HG03280 (cell line): ENCODE measurements around the gene UNC79.

Experiments used
- ATAC-seq: cut with Tn5 transposase; IDR thresholded peaks from one replicate; pipeline ENCODE4 v1.9.1; 2021; ENCODE audit warnings: mild to moderate bottlenecking, moderate library complexity; ENCODE audit not compliant: unreplicated experiment

The UNC79 gene

DNA sequence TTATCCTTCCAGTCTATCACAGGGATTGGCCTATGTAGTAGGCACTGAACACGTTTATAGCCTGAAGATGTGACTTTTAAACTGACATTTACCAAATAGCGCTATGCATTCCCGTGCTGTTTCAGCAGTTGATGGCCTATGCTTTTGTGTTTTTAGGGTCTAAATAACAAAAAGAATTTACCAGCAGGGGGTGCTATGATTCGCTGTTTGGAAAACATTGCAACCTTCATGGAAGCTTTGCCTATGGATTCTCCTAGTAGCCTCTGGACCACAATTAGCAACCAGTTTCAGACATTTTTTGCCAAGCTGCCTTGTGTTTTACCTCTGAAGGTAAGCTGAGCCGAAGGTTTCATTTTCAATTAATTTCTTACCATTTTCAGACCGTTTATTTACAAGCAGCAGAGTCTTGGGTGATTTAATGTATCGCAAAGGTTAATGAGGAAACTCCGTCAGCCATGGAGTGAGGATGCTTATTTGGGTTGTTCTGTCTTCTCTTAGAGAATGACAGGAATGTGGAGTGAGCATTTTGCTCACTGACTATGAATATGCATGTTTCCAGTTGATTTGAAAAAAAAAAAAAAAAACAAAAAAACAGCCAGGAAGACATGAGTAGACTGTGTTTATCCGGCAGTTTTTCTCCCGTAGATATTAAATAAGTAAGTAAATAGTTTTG, 224.5 kb downstream of the UNC79 start:
- no peak for ATAC-seq

DNA sequence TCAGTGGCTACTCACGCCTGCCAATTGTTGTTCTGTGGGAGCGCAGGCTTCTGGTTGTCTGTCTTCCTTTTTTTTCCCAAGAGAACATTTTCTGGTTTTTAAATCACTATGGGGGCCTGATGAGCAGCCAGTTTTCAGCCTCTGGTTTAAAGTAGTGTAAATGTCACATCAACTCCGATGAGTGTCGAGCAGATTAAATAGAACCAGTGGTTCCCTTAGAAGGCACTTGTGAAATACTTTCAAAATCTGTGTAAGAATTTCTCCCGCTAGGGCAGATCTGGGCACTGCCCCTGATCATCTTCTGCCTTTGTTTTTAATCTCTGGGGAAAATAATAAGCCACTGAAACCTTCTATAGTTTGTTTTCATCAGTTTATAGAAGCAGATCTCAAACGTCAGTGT, 227.1 kb downstream of the UNC79 start:
- ATAC-seq = no peak

DNA sequence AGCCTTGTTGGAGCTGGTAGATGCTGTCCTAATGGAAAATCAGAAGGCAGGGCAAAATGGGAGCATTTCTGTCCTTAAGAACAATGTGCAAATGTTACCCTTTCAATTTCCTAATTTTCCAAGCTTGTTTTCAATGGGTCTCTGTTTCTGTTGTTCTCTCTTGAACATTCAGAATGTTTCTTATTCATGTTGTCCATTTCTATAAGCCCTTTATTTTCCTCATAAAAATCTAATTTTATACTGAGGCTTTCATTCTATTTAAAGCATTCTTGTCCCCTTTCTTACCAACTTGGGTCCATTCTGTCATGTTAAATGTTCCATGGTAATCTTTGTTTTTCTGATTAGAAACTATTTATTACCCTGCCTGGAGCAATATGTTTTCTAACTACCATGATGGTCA, 232.6 kb downstream of the UNC79 start:
- no peak for ATAC-seq

DNA sequence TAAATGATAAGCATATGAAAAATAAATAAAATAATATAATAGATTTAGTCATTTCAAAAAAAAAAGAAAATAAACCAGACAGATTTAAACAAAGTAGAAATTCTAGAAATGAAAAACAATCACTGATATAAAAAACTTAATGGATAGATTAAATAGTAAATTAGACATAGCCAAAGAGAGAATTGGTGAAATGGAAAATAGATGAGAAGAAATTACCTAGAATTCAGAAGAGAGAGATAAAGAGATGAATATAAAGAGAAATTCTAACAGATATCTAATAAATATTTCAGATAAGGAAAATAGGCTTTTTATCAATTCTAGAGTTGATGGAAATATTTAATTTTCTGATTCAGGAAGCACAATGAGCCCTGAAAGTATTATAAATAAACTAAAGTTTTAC, 234.4 kb downstream of the UNC79 start:
- ATAC-seq = no peak

DNA sequence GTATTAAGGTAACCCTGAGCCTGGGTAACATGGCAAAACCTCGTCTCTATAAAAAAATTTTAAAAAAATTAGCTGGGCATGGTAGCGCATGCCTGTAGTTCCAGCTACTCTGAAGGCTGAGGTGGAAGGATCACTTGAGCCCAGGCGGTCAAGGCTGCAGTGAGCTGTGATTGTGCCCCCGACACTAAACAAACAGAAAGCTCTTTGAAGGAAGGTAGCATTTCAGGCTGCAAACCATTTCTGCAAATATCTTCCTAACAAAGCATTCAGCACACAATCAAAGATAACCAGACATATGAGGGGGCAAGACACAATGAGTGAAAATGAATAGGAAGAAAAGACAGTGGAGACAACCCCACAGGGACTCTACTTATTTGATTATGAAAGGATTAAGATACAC, 238.9 kb downstream of the UNC79 start:
- ATAC-seq = no peak

DNA sequence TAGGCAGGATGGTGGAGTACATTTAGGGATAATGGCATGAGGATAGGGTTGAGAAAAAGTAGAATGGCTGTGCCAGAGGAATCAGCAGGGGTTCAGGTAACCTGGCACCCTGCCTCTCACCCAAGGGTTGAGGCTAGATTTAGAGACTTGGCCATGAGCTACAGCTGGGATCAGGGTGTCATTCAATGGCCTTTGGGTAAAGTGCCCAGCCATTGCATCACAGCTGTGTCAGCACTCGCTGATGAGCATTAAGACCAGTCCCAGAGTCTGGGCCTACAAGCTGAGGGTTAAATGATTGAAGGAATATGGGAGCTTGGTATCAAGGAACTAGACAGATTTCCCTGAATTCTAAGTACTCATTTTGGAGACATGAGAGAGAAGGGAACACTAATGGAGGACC, 243.6 kb downstream of the UNC79 start:
- ATAC-seq = no peak

DNA sequence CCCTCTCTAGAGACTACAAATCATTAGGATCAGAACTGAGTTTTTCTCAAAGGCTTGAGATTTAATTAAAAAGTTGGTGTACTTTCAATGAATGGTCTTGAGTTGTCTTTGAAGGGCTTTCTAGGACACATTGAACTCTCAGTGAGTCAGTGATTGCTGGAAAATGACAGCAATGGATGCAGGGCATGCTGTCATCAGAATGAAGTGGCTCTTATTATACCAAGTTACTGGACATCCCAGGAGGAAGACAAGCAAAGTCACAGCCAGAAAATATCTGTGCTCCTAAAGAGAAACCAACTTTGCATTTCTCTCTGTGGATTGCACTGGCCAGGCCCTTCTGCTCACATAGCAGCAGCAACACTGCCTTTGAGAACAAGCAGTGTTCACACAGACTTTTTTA, 244.9 kb downstream of the UNC79 start:
- ATAC-seq = no peak

DNA sequence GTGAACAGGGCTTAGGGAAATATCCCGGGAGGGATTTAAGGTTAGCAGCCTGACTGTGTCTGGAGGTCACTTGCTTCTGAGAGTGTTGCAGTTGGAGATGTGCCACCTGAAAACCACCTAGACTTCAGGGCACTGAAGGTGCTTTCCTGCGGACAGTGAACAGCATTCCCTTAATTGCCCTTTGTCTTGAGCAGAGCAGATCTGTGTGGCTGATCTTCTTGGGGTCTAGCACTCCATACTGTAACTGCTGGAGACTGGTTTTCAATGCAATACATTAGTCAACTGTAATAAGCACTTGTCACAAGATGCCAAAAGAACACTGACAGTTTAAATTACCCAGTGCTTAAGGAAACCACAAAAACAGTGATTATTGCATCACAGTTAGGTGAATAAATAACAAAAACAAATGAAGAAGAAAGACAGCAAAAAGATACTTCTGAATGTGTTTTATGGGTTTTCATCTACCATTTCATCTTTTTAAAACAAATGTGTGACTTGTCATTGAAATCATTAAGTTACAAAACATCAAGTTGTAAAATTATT, 245.7 kb downstream of the UNC79 start:
- ATAC-seq = no peak

DNA sequence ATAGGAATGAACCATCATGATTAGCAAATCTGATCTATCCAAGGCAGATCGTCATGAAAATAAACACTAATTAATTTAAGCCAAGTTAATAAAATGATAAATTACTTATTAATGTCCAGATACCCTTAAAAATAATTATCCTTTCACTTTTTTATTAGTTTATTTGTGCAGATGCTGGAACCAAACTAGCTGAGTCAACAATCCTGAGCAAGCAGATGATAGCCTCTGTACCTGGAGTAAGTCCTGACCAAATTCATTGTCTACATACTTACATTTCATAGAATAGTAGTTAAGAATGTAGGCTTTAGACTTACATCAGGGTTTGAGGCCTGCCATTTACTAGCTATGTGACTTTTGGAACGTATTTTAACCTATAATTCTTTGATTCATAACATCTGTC, 251.7 kb downstream of the UNC79 start:
- no peak for ATAC-seq

DNA sequence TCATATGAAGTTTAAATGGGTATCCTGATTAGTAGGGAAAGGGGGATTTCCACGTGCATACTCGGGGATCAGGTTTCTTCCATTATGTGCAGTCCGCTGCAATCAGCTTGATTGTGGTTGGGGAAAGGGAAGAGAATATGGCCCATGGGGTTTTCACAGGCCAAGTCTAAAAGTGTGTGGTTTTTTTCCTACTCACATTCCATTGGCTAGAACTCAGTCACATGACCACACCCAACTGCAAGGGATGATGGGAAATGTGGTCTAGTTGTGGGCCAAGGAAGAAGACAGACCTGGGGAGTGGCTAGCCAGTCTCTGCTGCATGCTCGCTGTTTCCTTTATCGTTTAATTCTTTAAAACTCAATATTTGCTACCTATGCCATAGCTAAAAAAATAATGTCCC, 252.5 kb downstream of the UNC79 start:
- no peak for ATAC-seq

DNA sequence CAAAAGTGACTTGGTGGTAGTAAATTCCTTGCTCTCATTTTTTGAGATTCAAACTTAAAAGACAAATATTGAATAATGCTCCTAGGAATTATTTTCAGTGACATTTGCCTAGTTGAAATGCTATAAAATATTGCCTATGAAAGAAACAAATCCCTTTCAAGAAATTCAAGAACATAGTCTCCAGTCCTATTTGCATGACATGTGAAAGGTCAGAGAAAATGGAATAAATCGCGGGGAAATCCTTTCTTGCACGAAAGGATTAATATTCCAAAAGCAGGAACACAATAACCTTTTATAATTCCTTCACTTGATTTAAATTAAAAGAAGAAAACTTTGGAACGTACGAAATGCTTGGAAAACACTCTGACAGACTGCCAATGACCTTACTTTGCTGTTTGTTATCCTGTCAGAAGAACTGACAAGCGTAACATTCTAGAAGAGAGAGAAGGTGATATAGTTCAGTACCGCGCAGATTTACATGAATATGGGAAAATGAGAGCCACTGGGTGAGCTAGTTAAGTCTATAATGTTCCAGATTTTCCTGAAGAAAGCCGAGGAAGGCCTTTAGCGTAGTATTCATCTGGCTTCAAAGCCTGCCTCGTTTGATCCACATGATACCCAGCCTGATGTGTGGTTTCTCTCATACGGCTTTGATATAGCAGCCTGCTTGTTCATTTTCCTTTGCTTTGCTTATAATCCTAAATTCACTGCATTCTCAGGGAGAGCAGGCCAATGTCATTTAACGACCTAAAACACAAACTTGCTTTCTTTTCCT, 254.6 kb downstream of the UNC79 start:
- ATAC-seq = no peak

DNA sequence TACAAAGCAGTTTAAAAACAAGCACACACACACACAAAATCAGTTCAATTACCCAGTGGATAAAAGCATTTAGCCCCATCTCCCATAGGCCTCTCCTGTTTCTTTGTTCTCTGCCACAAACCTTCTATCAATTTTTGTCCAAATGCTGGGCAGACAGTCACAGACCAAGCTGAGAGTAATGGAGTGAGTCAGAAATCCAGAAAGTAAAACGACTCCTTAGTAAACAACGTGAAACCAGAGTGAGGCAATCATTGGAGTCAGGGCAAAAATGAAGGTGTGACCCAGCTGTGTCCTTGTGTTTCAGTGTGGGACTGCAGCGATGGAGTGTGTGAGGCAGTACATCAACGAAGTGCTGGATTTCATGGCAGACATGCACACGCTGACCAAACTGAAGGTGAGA, 255.5 kb downstream of the UNC79 start:
- no peak for ATAC-seq

DNA sequence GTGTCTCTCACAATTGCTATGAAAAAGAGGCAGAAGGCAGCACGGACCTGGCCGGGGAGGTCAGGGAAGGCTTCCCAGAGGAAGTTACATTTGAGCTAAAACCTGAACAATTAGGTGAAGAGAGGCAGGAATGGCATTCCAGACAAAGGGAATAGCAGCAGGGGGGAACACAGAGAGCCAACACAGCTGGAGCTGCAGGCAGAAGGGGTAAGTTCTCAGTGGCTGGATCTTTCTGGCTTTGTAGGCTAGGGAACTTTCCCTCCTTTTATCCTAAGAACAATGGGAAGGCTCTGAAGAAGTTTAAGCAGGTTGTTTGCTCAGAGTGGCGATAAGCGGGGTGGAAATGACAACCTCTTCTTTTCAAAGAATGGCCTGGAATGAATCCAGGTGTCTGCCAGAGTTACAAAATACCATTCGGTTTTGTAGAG, 257.5 kb downstream of the UNC79 start:
- no peak for ATAC-seq

DNA sequence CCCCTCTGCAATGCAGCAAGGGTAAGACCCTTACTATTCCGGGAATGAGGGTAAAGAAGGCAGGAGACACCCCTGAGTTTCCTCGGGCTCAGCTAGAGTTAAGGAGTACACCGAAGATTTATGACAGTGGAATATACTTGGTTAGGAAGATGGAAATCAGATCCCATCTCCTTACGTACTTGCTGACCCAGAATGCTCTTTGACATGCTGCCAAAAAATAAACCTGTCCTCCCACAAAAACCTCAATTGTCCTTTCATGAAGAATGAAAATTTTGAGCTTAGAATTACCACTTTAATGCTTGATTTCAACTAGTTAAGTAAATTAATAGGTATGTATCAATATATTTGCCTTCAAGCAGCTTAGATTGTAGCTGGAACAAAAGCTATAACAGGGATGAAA, 258.1 kb downstream of the UNC79 start:
- no peak for ATAC-seq

DNA sequence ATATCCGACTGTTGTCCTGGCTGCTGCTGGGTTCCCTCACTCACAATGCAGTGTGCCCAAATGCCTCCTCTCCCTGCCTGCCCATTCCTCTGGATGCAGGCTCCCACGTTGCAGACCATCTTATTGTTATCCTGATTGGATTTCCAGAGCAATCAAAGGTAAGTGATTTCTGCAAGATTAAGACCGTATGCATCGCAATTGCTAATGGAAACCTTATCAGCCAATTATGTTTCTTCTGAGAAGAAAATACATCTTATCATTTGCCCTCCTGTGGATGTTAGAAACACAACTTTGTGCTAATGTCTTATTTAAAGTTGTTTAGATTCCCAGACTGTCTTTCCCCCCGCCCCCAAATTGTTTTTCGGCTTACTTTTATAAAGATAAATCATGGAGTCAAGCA, 259.4 kb downstream of the UNC79 start:
- no peak for ATAC-seq

DNA sequence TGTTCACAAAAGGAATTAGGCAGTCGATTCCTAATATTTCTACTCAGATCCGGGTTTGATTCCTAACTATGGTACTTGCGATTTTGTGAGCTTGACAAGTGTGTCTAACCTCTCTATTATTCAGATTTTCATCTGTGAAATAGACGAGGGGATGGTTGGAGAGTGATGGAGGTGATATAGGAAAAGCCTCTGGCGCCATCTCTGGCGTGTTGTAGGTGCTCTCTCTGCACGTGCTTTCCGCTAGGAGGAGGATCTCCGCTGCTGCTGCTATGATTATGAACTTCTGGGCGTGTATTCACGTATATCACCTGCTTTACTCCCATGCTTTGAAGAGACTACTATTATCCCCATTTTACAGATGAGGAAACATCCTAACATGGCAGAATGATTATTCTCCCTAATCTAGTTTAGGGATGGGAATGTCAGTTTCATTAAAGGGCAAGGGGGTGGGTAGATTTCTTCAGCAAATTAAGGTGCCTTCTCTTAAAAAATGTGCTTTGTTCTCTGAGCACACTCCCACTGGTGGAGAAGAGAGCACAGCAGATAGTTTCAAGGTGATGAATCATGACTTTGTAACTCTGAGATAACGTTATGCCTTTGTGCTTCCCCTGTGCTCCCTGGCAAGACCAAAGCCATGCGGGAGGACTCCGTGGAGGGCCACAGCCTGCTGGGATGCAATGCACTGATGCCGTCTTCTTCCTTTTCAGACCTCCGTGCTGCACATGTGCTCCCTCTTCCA, 260.5 kb downstream of the UNC79 start:
- no peak for ATAC-seq

DNA sequence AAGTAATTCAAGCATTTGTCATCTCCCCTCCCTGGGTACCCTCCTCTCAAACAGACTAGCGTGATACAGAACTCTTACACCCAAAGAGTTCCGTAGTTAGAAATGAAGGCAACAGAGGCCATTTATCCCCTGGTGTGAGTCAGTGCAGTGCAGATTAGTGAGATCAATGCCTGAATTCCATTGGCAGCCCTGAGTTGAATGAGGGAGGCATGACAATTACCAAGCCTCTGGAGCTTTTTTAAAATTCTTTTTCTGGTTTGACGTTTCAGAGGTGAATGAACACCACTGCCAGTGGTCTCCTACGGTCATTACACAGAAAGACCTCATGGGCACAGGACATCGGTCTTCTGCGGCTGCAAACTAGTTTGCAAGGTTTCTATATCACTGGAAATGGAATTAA, 263.2 kb downstream of the UNC79 start:
- ATAC-seq = no peak

DNA sequence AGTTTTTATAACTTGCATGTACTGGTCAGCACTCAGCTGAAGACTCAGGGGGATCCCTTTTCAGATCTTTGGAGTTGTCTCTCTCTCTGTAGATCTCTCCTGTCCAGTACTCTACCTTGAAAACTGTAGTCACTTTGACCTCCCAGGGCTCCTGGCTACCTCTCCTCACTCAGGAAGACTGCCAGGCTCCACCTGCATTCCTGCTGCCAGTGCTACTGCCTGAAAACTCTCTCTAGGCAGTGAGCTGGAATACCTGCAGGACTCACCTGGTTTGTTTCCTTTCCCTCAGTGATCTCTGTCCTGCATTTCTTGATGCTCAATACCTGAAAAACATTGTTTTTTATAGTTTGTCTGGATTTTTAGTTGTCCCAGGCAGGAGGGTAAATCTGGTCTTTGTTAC, 270.2 kb downstream of the UNC79 start:
- ATAC-seq = no peak

DNA sequence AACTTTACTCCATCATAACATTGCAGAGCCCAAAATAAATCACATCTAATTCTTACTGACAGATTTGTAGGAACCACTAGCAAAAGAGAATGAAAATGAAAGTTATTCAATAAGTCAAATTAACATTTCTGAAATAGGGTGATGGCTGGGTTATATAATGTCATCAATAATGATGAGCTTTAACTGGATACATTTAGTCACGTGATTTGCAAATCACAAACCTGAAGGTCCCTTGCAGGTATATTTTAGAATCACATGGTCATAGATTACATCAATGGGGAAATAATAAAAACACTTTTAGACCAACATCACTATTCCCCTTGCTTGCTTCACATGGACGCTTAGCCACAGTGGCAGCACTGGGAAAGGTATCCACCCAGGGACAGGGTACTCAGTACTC, 270.8 kb downstream of the UNC79 start:
- no peak for ATAC-seq

DNA sequence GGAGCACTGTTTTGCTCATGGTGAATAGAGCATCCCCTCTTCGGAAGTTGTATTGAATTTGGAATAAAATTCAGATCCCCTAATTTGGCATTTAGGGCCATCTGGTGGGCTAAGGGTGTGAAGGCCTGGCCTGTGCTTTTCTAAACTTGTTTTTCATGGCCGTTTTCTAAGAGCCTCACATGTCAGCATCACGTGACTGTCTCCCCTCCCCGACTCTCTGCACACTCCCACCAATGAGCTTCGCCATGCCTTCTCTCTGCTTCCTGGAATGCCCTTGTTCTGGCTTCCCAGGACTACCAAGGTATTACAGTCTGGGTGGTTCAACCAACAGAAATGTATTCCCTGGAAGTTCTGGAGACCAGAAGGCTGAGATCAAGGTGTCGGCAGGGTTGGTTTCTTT, 272.2 kb downstream of the UNC79 start:
- ATAC-seq = no peak

DNA sequence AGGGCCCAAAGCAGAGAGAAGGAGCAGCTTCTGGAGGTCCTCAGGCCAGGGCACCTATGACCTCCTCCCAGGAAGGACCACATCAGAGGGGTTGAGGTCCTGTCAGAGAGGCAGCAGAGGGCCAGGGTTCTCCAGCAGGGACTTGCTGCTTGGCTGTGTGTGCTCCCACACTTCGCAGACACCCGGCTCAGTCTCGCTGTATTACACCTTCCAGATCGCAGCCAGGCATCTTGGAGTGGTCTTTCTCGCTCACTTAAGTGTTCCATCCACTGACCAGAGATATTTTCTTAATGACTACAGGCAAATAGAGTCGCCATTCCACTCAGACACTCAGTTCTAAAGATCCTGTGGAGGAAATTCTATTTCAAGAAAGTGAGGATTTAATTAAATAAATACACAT, 273.2 kb downstream of the UNC79 start:
- no peak for ATAC-seq
